Amygdala (tissue), 56 donors: Measurements from ENCODE around the gene DYNC2LI1.

Experiments used
- DNase-seq, 56 donors: peaks; one replicate each; lab custom pipeline; 2025; lab: John Stamatoyannopoulos, UW

Gene DYNC2LI1

GRCh38 chr2:43841949-43842865, 68.4 kb downstream of the DYNC2LI1 start:
- no peak for DNase-seq

- no peak for DNase-seq
Observed at GRCh38 chr2:43842866-43843226, 69.0 kb downstream of the DYNC2LI1 start.

DNA sequence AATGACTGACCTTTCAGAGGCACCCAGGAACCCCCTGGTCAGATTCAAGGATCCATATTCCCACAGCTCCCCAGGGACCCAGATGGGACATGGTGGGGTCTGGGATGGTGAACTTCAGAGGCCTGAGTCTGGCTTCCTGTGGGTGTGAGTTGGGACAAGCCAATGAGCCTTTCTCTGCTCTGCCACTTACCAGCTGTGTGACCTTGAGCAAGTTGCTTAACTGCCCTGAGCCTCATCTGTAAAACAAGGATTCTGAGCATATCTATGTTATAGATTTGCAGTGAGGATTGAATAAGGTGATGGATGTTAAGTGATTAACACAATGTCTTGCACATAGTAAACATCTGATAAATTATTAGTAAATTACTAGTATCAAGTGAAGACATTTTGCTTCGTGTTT, 71.3 kb downstream of the DYNC2LI1 start:
- DNase-seq, result no peak

DNA sequence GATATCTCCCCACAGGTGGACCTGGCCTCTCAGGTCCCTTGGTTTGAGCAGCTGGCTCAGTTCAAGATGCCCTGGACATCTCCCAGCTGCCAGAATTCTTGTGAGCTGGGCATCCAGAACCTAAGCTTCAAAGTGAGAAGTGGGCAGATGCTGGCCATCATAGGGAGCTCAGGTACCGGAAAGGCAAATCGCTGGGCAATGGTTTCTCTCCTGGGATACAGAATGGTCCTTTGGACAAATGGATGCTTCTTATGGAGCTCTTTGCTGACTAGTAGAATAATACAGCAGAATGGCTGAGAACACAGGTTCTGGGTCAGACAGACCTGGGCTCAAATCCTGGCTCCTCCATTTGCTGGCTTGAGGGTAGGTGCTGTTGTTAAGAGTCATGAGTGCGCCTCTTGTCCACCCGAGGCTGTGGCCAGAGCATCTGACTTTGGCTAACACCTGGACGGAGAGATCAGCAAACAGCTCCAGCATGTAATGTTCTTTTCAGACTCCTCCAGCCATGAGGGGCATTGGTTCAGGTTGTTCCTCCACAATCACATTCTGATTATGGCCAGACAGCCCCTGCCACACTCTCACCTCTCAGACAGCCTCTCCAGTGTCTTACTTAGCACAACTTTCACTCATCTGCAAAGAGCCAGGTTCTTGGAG, 72.4 kb downstream of the DYNC2LI1 start:
- DNase-seq, result no peak

DNA sequence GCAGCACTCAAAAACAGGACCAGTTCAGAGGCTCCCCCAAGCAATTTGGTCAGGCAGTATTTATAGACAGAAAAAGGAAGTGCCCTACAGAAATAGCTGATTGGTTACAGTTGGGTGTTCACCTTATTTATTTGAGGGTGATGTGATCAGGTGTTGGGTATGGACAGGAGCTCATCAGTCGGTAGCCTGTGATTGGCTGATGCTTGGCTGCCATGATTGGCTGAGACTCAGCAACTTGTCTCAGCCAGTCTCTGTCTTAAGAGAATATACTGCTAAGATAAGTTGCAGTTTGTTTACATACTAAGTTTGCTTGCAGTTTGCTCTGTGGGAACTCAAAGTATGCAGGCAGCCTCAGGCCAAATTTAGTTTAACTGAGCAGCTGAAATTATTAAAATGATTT, 74.4 kb downstream of the DYNC2LI1 start:
- no peak for DNase-seq

DNA sequence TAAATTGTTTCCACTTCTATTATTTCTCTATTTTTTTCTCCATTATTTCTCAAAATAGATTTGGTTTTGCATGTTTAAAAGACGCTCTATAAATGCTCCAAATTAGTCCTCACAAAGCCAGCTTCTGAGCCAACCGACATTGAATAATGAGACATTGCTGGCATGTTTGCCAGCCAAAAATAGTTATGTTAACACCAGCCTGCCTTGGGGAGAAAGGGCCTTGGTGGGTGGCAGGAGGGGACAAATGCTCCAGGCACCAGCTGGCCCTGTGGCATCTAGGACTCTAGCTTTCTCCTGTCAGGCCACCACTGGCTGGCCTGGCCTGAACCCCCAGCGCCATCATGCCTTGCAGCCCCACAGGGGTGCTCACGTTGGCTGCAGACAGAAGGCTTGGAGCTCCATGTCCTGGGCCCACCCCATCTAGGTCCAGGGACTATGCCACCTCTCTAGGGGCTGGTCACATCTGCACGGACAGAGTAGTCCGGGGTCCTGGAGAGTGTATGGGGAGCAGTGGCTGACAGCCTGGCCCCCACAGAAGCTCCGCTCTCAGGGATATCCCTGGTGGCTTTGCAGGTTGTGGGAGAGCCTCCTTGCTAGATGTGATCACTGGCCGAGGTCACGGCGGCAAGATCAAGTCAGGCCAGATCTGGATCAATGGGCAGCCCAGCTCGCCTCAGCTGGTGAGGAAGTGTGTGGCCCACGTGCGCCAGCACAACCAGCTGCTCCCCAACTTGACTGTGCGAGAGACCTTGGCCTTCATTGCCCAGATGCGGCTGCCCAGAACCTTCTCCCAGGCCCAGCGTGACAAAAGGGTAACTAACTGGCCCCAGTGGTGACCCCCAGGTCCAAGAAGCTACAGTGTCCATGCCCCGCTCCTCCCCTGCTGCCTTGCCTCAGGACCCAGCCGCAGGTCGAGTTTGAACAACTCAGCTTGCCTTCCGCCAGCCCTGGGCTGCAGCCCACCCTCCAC, 77.5 kb downstream of the DYNC2LI1 start:
- DNase-seq, result no peak

DNA sequence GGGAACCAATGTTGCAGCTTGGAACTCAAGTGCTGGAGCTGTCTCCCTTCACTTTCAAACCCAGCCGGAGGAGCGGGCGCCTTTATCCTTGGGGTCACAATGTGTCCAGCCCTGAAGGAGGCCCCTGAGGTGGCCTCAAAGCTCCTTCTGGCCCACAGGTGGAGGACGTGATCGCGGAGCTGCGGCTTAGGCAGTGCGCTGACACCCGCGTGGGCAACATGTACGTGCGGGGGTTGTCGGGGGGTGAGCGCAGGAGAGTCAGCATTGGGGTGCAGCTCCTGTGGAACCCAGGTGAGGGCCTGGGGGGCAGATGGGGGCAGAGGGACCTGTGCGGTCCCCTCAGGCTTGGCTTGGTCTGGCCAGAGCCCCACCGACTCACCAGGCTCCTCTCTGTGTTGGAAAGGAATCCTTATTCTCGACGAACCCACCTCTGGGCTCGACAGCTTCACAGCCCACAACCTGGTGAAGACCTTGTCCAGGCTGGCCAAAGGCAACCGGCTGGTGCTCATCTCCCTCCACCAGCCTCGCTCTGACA, 78.4 kb downstream of the DYNC2LI1 start:
- DNase-seq, result no peak

DNA sequence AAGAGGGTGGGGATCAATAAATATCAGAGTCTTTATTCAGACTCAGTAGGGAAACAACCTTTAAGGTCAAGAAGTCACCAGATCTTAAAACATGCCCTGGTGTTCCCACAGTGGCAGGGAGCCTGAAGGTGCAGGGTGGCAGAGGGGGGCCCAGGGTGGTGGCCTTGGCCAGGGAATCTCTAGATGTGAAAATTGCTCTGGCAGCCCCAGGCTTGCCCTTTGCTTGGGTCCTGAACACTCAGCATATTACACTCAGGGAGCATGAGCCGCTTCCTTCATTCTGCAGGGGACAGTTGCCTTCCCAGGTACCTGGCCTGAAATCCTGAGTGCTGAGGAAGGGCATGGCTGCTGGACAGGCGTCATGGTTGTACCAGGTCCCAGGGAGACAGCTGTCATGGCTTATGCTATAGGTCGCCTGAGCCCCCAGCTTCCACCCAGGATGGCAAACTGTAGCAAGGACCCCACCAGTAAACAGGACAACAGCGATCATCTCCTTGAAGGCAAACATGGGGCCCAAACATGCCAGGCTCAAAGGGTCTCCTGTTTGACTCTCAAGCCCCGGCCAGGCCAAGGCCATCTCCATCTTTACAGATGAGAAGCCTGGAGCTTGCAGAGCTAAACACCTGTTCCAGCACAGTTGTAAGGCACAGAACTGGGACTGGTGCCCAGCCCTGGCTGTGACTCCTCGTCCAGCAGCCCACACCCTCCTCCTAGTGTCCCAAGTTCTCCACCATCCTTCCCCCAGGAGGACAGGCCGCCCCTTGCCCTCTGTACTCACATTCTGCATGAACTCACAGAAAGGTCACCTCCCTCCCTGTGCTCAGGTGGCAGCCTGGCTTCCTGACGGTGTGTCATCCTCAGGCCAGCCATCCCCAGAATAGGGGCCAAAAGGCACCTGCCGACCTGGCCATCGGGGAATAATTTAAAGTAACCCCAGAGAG, 79.6 kb downstream of the DYNC2LI1 start:
- no peak for DNase-seq

- DNase-seq, result no peak
Observed at GRCh38 chr2:43854671-43855070, 80.8 kb downstream of the DYNC2LI1 start.

- no peak for DNase-seq
Observed at GRCh38 chr2:43855292-43855691, 81.5 kb downstream of the DYNC2LI1 start.
